Neural progenitor cell (in vitro differentiated cells): Measurements from ENCODE around the gene ATP5PB. TPM values are rescaled to one million over a fixed set of nuclear protein-coding genes. Genes with fewer than 3 reads are reported as not detected.

ENCODE experiments used
- DNase-seq: peaks from one replicate; pipeline ENCODE4 v3.0.0-alpha.2; 2016; ENCODE audit warnings: low spot score
- H2AFZ ChIP-seq: fragments of 200-600 bp; sonication (generic); replicated peaks from 2 replicates; pipeline ENCODE4 v1.6.1; 2016; ENCODE audit warnings: antibody characterized with exemption
- H3F3A ChIP-seq: fragments of 200-600 bp; sonication (generic); 2 replicates; pipeline ENCODE4 v1.6.1; 2016; ENCODE audit warnings: antibody characterized with exemption, low read depth
- H3K27ac ChIP-seq: fragments of 200-600 bp; sonication (generic); 2 replicates; pipeline ENCODE4 v1.5.1; 2016; ENCODE audit warnings: mild to moderate bottlenecking
- H3K27me3 ChIP-seq: fragments of 200-600 bp; sonication (generic); 2 replicates; pipeline ENCODE4 v1.6.1; 2016; ENCODE audit warnings: mild to moderate bottlenecking, moderate library complexity
- H3K36me3 ChIP-seq: fragments of 200-600 bp; sonication (generic); 2 replicates; pipeline ENCODE4 v1.5.1; 2016
- H3K4me1 ChIP-seq: fragments of 200-600 bp; sonication (generic); 2 replicates; pipeline ENCODE4 v1.6.1; 2016; ENCODE audit warnings: mixed run types
- H3K4me2 ChIP-seq: fragments of 200-600 bp; sonication (generic); 2 replicates; pipeline ENCODE4 v1.6.1; 2016
- H3K4me3 ChIP-seq: fragments of 200-600 bp; sonication (generic); 2 replicates; pipeline ENCODE4 v1.5.1; 2016
- H3K79me2 ChIP-seq: fragments of 200-600 bp; sonication (generic); 2 replicates; pipeline ENCODE4 v1.6.1; 2016; ENCODE audit warnings: low read depth
- H3K9ac ChIP-seq: fragments of 200-600 bp; sonication (generic); 2 replicates; pipeline ENCODE4 v1.6.1; 2016
- H3K9me3 ChIP-seq: fragments of 200-600 bp; sonication (generic); 2 replicates; pipeline ENCODE4 v1.5.1; 2016; ENCODE audit warnings: low read depth
- H4K20me1 ChIP-seq: fragments of 200-600 bp; sonication (generic); 2 replicates; pipeline ENCODE4 v1.6.1; 2016; ENCODE audit warnings: low read depth
- H3K27ac Mint-ChIP-seq: 3 replicates; pipeline ENCODE4 v1.8.0; 2021; ENCODE audit warnings: mixed read lengths
- H3K27me3 Mint-ChIP-seq: 2 replicates; pipeline ENCODE4 v1.8.0; 2022; ENCODE audit warnings: low read depth, mild to moderate bottlenecking, inconsistent platforms, moderate library complexity, mixed read lengths; ENCODE audit not compliant: insufficient read depth
- H3K36me3 Mint-ChIP-seq: 3 replicates; pipeline ENCODE4 v1.8.0; 2021; ENCODE audit warnings: mixed read lengths
- H3K4me1 Mint-ChIP-seq: 3 replicates; pipeline ENCODE4 v1.8.0; 2021; ENCODE audit warnings: mixed read lengths
- H3K4me3 Mint-ChIP-seq: 3 replicates; pipeline ENCODE4 v1.8.0; 2021; ENCODE audit warnings: mild to moderate bottlenecking, moderate library complexity, mixed read lengths
- H3K9me3 Mint-ChIP-seq: 3 replicates; pipeline ENCODE4 v1.8.0; 2020; ENCODE audit warnings: mixed read lengths
- EZH2 ChIP-seq: fragments of 200-600 bp; sonication (generic); IDR thresholded peaks from 2 replicates; pipeline ENCODE4 v1.6.1; 2017; ENCODE audit warnings: antibody characterized with exemption, mild to moderate bottlenecking, moderate library complexity
- EZH2phosphoT487 ChIP-seq: fragments of 200-600 bp; sonication (generic); IDR thresholded peaks from 2 replicates; pipeline ENCODE4 v1.6.1; 2017; ENCODE audit warnings: antibody characterized with exemption
- total RNA-seq: library from RNA; depleted of rRNA; stranded (reverse); fragments of >200 nt; gene quantifications from 2 replicates; pipeline ENCODE4 v1.2.3, GENCODE V29; 2015; ENCODE audit warnings: low replicate concordance
- TF ChIP-seq, protein P1 (sequence below): fragments of 200-600 bp; sonication (generic); IDR thresholded peaks from 2 replicates; pipeline ENCODE4 v1.5.1; 2017; ENCODE audit warnings: antibody characterized with exemption, mild to moderate bottlenecking

ATP5PB gene
- total RNA-seq, 1 donor from 2014 or later, result 467 TPM

GRCh38 chr1:111461765-111462164 is 12.5 kb downstream of the ATP5PB start:
- no peaks in the 10 kb centered on the region for H4K20me1 ChIP-seq
- no peak overlapping the region for H2AFZ ChIP-seq
- H3F3A ChIP-seq, result peaks cover 8% of the 10 kb centered on the region
- H3K27ac ChIP-seq, result no peak overlapping the region
- no peaks in the 10 kb centered on the region for H3K9me3 ChIP-seq
- H3K79me2 ChIP-seq, result no peaks in the 10 kb centered on the region
- no peak overlapping the region for H3K27ac Mint-ChIP-seq
- peaks cover 18% of the 10 kb centered on the region for H3K36me3 Mint-ChIP-seq
- peaks cover under 1% of the 10 kb centered on the region for H3K36me3 ChIP-seq
- no peaks in the 10 kb centered on the region for H3K4me1 Mint-ChIP-seq
- H3K4me2 ChIP-seq, result no peak overlapping the region
- no peak overlapping the region for H3K4me3 ChIP-seq
- H3K9me3 Mint-ChIP-seq, result no peaks in the 10 kb centered on the region
- no peak overlapping the region for H3K4me3 Mint-ChIP-seq
- no peaks in the 10 kb centered on the region for H3K27me3 ChIP-seq
- no peaks in the 10 kb centered on the region for H3K4me1 ChIP-seq
- no peaks in the 10 kb centered on the region for H3K27me3 Mint-ChIP-seq
- no peak for DNase-seq
- H3K9ac ChIP-seq, result no peak overlapping the region
- TF ChIP-seq EZH2 (no peak), EZH2phosphoT487 (no peak)
- TF ChIP-seq, protein P1, sequence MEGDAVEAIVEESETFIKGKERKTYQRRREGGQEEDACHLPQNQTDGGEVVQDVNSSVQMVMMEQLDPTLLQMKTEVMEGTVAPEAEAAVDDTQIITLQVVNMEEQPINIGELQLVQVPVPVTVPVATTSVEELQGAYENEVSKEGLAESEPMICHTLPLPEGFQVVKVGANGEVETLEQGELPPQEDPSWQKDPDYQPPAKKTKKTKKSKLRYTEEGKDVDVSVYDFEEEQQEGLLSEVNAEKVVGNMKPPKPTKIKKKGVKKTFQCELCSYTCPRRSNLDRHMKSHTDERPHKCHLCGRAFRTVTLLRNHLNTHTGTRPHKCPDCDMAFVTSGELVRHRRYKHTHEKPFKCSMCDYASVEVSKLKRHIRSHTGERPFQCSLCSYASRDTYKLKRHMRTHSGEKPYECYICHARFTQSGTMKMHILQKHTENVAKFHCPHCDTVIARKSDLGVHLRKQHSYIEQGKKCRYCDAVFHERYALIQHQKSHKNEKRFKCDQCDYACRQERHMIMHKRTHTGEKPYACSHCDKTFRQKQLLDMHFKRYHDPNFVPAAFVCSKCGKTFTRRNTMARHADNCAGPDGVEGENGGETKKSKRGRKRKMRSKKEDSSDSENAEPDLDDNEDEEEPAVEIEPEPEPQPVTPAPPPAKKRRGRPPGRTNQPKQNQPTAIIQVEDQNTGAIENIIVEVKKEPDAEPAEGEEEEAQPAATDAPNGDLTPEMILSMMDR, result no peak

- no peaks in the 10 kb centered on the region for H3K4me1 Mint-ChIP-seq
- TF ChIP-seq, protein P1, result no peak
- TF ChIP-seq EZH2 (no peak), EZH2phosphoT487 (no peak)
- no peak overlapping the region for H3K4me3 Mint-ChIP-seq
- Histone ChIP-seq H3K79me2 (no peaks in the 10 kb centered on the region), H3K9me3 (no peaks in the 10 kb centered on the region), H3K4me1 (no peaks in the 10 kb centered on the region), H3F3A (peaks cover 8% of the 10 kb centered on the region), H3K27ac (no peak overlapping the region), H3K27me3 (no peaks in the 10 kb centered on the region), H3K4me2 (no peak overlapping the region), H3K4me3 (no peak overlapping the region), H3K36me3 (no peaks in the 10 kb centered on the region), H2AFZ (no peak overlapping the region), H3K9ac (no peak overlapping the region), H4K20me1 (no peaks in the 10 kb centered on the region)
- no peak for DNase-seq
- H3K27me3 Mint-ChIP-seq, result no peaks in the 10 kb centered on the region
- H3K9me3 Mint-ChIP-seq, result no peaks in the 10 kb centered on the region
- H3K36me3 Mint-ChIP-seq, result peaks cover 15% of the 10 kb centered on the region
- H3K27ac Mint-ChIP-seq, result no peak overlapping the region
Observed at GRCh38 chr1:111462370-111463028, 13.2 kb downstream of the ATP5PB start.

DNA sequence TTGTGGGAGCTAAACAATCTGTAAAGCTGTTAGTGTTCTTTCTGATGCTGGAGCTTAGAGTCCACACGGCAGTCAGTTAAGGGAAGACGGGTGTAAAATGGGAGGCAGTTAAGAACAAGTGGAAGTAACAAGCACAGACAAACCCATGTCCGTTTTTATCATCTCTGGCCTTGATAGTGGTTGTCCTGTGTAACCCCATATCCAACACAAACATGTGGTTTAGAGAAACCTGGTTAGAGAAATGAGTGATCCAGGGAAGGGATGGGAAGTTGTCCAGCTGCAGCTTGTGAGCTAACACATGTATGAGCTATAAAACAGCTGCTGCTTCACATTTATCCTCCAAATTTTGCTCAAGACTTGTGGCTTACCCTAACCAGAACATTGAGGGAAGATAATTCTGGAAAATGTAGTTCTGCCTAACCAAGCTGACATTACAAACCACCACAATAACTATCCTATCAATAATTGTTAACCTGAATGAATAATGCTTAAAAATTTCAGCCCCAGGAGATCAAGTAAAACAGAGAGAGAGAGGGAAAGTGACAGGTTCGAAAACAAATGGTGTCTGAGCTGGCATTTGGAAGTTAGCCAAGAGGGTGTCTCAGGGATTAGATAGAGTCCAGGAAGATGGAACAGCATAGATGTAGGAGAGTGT is 13.9 kb downstream of the ATP5PB start:
- TF ChIP-seq EZH2 (no peak), EZH2phosphoT487 (no peak)
- TF ChIP-seq, protein P1, result no peak
- Histone ChIP-seq H3K27me3 (no peaks in the 10 kb centered on the region), H3K4me1 (no peaks in the 10 kb centered on the region), H3K9ac (no peak overlapping the region), H3K4me2 (no peak overlapping the region), H3F3A (peaks cover 8% of the 10 kb centered on the region), H3K79me2 (no peaks in the 10 kb centered on the region), H3K4me3 (no peak overlapping the region), H4K20me1 (no peaks in the 10 kb centered on the region), H3K9me3 (no peaks in the 10 kb centered on the region), H3K36me3 (no peaks in the 10 kb centered on the region), H2AFZ (no peak overlapping the region), H3K27ac (no peak overlapping the region)
- no peak for DNase-seq
- H3K4me1 Mint-ChIP-seq, result no peaks in the 10 kb centered on the region
- H3K36me3 Mint-ChIP-seq, result peaks cover 12% of the 10 kb centered on the region
- H3K27me3 Mint-ChIP-seq, result no peaks in the 10 kb centered on the region
- no peak overlapping the region for H3K27ac Mint-ChIP-seq
- H3K9me3 Mint-ChIP-seq, result no peaks in the 10 kb centered on the region
- no peak overlapping the region for H3K4me3 Mint-ChIP-seq
